Mesenchymal stem cell (in vitro differentiated cells and primary cell): ENCODE results near the gene RFX2.

Experiments used
- DNase-seq: peaks from one replicate; pipeline ENCODE4 v3.0.0-alpha.2; 2013
- H2AFZ ChIP-seq: one replicate; pipeline ENCODE4 v1.6.1; 2013; ENCODE audit warnings: low read depth, mild to moderate bottlenecking, control low read depth, inconsistent platforms, low read length, moderate library complexity
- H2AK5ac ChIP-seq: 2 replicates; pipeline ENCODE4 v1.6.1; 2013; ENCODE audit warnings: low read length, moderate library complexity, mild to moderate bottlenecking, inconsistent platforms; ENCODE audit not compliant: severe bottlenecking
- H2BK120ac ChIP-seq: one replicate; pipeline ENCODE4 v1.6.1; 2013; ENCODE audit warnings: low read depth, mild to moderate bottlenecking, inconsistent platforms, low read length, moderate library complexity
- H2BK12ac ChIP-seq, 2 experiments: one replicate each; pipeline ENCODE4 v1.6.1; 2013; ENCODE audit warnings: inconsistent platforms in 2 of 2, low read length in 2 of 2, mild to moderate bottlenecking in 2 of 2, moderate library complexity in 2 of 2, control low read depth in 1 of 2
- H2BK15ac ChIP-seq: one replicate; pipeline ENCODE4 v1.6.1; 2013; ENCODE audit warnings: mild to moderate bottlenecking, low read depth, inconsistent platforms; ENCODE audit not compliant: poor library complexity, severe bottlenecking
- H2BK5ac ChIP-seq: 2 replicates; pipeline ENCODE4 v1.6.1; 2013; ENCODE audit warnings: low read depth, mild to moderate bottlenecking, low read length, control low read depth, inconsistent platforms; ENCODE audit not compliant: poor library complexity, severe bottlenecking
- H3K14ac ChIP-seq, 2 experiments: one replicate each; pipeline ENCODE4 v1.6.1; 2013; ENCODE audit warnings: inconsistent platforms in 2 of 2, low read length in 2 of 2, control low read depth in 1 of 2, mild to moderate bottlenecking in 1 of 2, moderate library complexity in 1 of 2
- H3K18ac ChIP-seq, 2 experiments: one replicate each; pipeline ENCODE4 v1.6.1; 2013; ENCODE audit warnings: inconsistent platforms in 2 of 2, low read length in 2 of 2, control low read depth in 1 of 2, low read depth in 1 of 2, mild to moderate bottlenecking in 1 of 2
- H3K23ac ChIP-seq, 2 experiments: one replicate each; pipeline ENCODE4 v1.6.1; 2013; ENCODE audit warnings: inconsistent platforms in 2 of 2, low read length in 2 of 2, mild to moderate bottlenecking in 2 of 2, moderate library complexity in 2 of 2, control low read depth in 1 of 2
- H3K27ac ChIP-seq: 2 replicates; pipeline ENCODE4 v1.5.1; 2013; ENCODE audit warnings: mild to moderate bottlenecking, moderate library complexity, low read length, control low read depth, inconsistent platforms; ENCODE audit not compliant: poor library complexity, severe bottlenecking
- H3K27me3 ChIP-seq, 2 experiments: 2 replicates each; pipeline versions ENCODE4 v1.6.1 to v1.7.0; 2013; ENCODE audit warnings: low read length in 2 of 2, mild to moderate bottlenecking in 2 of 2, moderate library complexity in 2 of 2, control low read depth in 1 of 2, inconsistent platforms in 1 of 2; ENCODE audit not compliant: control insufficient read depth in 1 of 2, insufficient read depth in 1 of 2
- H3K36me3 ChIP-seq, 2 experiments: 2 replicates each; pipeline versions ENCODE4 v1.6.1 to v1.7.0; 2013; ENCODE audit warnings: low read length in 2 of 2, control low read depth in 1 of 2, inconsistent platforms in 1 of 2, low read depth in 1 of 2, mild to moderate bottlenecking in 1 of 2; ENCODE audit not compliant: insufficient read depth in 2 of 2, control insufficient read depth in 1 of 2
- H3K4ac ChIP-seq, 2 experiments: one replicate each; pipeline ENCODE4 v1.6.1; 2013; ENCODE audit warnings: inconsistent platforms in 2 of 2, low read length in 2 of 2, mild to moderate bottlenecking in 2 of 2, moderate library complexity in 2 of 2, control low read depth in 1 of 2, low read depth in 1 of 2
- H3K4me1 ChIP-seq: 2 replicates; pipeline ENCODE4 v1.6.1; 2013; ENCODE audit warnings: low read depth, low read length, control low read depth; ENCODE audit not compliant: control insufficient read depth, insufficient read depth
- H3K4me2 ChIP-seq: 2 replicates; pipeline ENCODE4 v1.6.1; 2013; ENCODE audit warnings: low read length, mild to moderate bottlenecking, inconsistent platforms; ENCODE audit not compliant: poor library complexity, severe bottlenecking
- H3K4me3 ChIP-seq, 2 experiments: 2 replicates each; pipeline versions ENCODE4 v1.5.1 to v1.7.0; 2013; ENCODE audit warnings: low read length in 2 of 2, mild to moderate bottlenecking in 2 of 2, control low read depth in 1 of 2, low read depth in 1 of 2; ENCODE audit not compliant: insufficient read depth in 1 of 2
- H3K79me1 ChIP-seq: replicated peaks from 2 replicates; pipeline ENCODE4 v1.6.1; 2013; ENCODE audit warnings: mild to moderate bottlenecking, control low read depth, low read length, inconsistent platforms; ENCODE audit not compliant: poor library complexity, severe bottlenecking
- H3K9ac ChIP-seq: 2 replicates; pipeline ENCODE4 v1.7.0; 2013; ENCODE audit warnings: mild to moderate bottlenecking, low read length, moderate library complexity
- H3K9me3 ChIP-seq: 2 replicates; pipeline ENCODE4 v1.7.0; 2013; ENCODE audit warnings: mild to moderate bottlenecking, low read length; ENCODE audit not compliant: control insufficient read depth
- H4K8ac ChIP-seq: one replicate; pipeline ENCODE4 v1.6.1; 2013; ENCODE audit warnings: inconsistent platforms, mild to moderate bottlenecking, low read length, moderate library complexity
- H4K91ac ChIP-seq: one replicate; pipeline ENCODE4 v1.6.1; 2013; ENCODE audit warnings: mild to moderate bottlenecking, low read length, inconsistent platforms
- WGBS: methylation state at CpG from one replicate; pipeline ENCODE4 v1.1.7; 2013; ENCODE audit warnings: mixed read lengths; 5-methylcytosine and 5-hydroxymethylcytosine counted together

The RFX2 gene

GRCh38 chr19:6076675-6077463 is 33.4 kb downstream of the RFX2 start:
- no peak overlapping the region for H3K18ac ChIP-seq
- DNase-seq = peak; percentile 83
- H3K27me3 ChIP-seq = no peaks in the 10 kb centered on the region
- H2BK5ac ChIP-seq = no peak overlapping the region
- WGBS = 69% methylated on average over 11 of the region's 13 CpGs
- peaks cover 10% of the 10 kb centered on the region for H3K4me1 ChIP-seq
- no peak overlapping the region for H4K8ac ChIP-seq
- peaks cover 4% of the 10 kb centered on the region for H3K79me1 ChIP-seq
- no peak overlapping the region for H2BK15ac ChIP-seq
- no peaks in the 10 kb centered on the region for H3K9me3 ChIP-seq
- H3K36me3 ChIP-seq = no peaks in the 10 kb centered on the region
- H4K91ac ChIP-seq = no peak overlapping the region
- no peak overlapping the region for H3K23ac ChIP-seq
- H2BK120ac ChIP-seq = peak overlapping the region; percentile 36
- no peak overlapping the region for H3K27ac ChIP-seq
- peak overlapping the region; percentile 46 for H2AK5ac ChIP-seq
- no peak overlapping the region for H2BK12ac ChIP-seq
- no peak overlapping the region for H3K4me2 ChIP-seq
- peak overlapping the region in 1 of 2 experiments; percentile 69 for H3K4me3 ChIP-seq
- H3K4ac ChIP-seq = no peak overlapping the region
- no peak overlapping the region for H3K14ac ChIP-seq
- peak overlapping the region; percentile 93 for H3K9ac ChIP-seq
- H2AFZ ChIP-seq = no peak overlapping the region

- H3K27ac ChIP-seq = no peak overlapping the region
Observed at GRCh38 chr19:6076291-6076665, 34.0 kb downstream of the RFX2 start.

GRCh38 chr19:6074709-6075403 is 35.4 kb downstream of the RFX2 start:
- H3K36me3 ChIP-seq = no peaks in the 10 kb centered on the region
- no peak overlapping the region for H3K18ac ChIP-seq
- no peaks in the 10 kb centered on the region for H3K9me3 ChIP-seq
- H2BK15ac ChIP-seq = peak overlapping the region; percentile 26
- peak overlapping the region; percentile 25 for H4K91ac ChIP-seq
- peaks cover 13% of the 10 kb centered on the region for H3K4me1 ChIP-seq
- H3K23ac ChIP-seq = no peak overlapping the region
- no peak overlapping the region for H2BK5ac ChIP-seq
- H2AK5ac ChIP-seq = peak overlapping the region; percentile 47
- H3K27me3 ChIP-seq = no peaks in the 10 kb centered on the region
- peak overlapping the region; percentile 93 for H3K9ac ChIP-seq
- H2BK120ac ChIP-seq = no peak overlapping the region
- no peak overlapping the region for H2BK12ac ChIP-seq
- no peak overlapping the region for H3K4me3 ChIP-seq
- 92% methylated on average over 4 of the region's 7 CpGs for WGBS
- H4K8ac ChIP-seq = no peak overlapping the region
- peak overlapping the region in 1 of 2 experiments; percentile 59 for H3K14ac ChIP-seq
- no peak overlapping the region for H3K4ac ChIP-seq
- no peak overlapping the region for H2AFZ ChIP-seq
- DNase-seq = no peak
- H3K4me2 ChIP-seq = no peak overlapping the region
- no peak overlapping the region for H3K27ac ChIP-seq
- H3K79me1 ChIP-seq = peaks cover 3% of the 10 kb centered on the region

More at GRCh38 chr19:6076291-6076665, 34.0 kb downstream of the RFX2 start:
- no peak overlapping the region for H2AFZ ChIP-seq
- peak overlapping the region; percentile 93 for H3K9ac ChIP-seq
- H3K4me1 ChIP-seq = peaks cover 10% of the 10 kb centered on the region
- peak overlapping the region in 1 of 2 experiments; percentile 38 for H2BK12ac ChIP-seq
- no peak overlapping the region for H2BK5ac ChIP-seq
- H2BK15ac ChIP-seq = no peak overlapping the region
- H3K23ac ChIP-seq = no peak overlapping the region
- no peak overlapping the region for H3K4ac ChIP-seq
- H3K14ac ChIP-seq = no peak overlapping the region
- H3K4me2 ChIP-seq = no peak overlapping the region
- no peak overlapping the region for H2AK5ac ChIP-seq
- H4K91ac ChIP-seq = no peak overlapping the region
- no peaks in the 10 kb centered on the region for H3K36me3 ChIP-seq
- H3K4me3 ChIP-seq = peak overlapping the region in 1 of 2 experiments; percentile 69
- H3K79me1 ChIP-seq = peaks cover 4% of the 10 kb centered on the region
- DNase-seq = no peak
- no peaks in the 10 kb centered on the region for H3K9me3 ChIP-seq
- no peak overlapping the region for H2BK120ac ChIP-seq
- WGBS = 96% methylated on average over 5 of the region's 7 CpGs
- H3K18ac ChIP-seq = no peak overlapping the region
- H4K8ac ChIP-seq = no peak overlapping the region
- no peaks in the 10 kb centered on the region for H3K27me3 ChIP-seq
